ENCODE data around the gene UBXN4.

UBXN4 gene

GRCh38 chr2:135825131-135825530, 83.5 kb downstream of the UBXN4 start:
- TF ChIP-seq FOXP2 (optimal IDR thresholded peaks at IDR 0.05; ENCODE audit: borderline replicate concordance, extremely low read depth, extremely low read length, insufficient read depth) = no peak

DNA sequence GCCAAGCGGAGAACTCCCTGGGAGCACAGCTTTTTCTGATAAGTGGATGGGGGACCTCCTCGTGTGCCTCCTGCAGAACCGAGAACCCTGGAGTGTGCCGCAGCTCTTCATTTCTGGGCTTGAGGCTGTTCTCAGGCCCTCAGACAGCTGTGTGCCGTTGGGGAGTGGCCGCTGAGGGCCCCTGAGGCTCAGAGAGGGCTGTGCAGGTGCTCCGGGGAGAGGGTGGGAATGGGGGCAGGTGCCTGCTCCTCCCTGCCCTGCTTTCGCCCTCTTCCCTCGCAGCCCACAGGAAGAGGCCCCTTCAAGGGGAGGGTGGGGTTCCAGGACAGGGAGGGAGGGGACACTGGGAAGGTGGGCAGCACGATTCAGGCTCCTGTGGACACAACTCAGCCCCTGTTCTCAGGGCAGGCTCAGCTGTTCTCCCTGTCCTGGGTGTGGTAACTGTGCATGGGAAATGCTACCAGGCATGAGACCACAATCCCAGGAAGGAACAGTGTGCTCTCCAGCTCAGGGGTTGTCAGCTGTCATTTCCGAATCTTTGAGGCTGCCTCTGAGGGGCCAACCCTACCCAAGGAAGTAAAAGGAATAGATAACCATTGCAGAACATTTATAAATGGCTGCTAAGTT, 84.0 kb downstream of the UBXN4 start:
- TF ChIP-seq FOXP2 (optimal IDR thresholded peaks at IDR 0.05; ENCODE audit: borderline replicate concordance, extremely low read depth, extremely low read length, insufficient read depth) = no peak
- no peak for TF ChIP-seq REST (IDR thresholded peaks at IDR 0.05; ENCODE audit: insufficient read depth in 1 of 2, low read depth in 2 of 2, low read length in 2 of 2)

GRCh38 chr2:135826544-135826943, 84.9 kb downstream of the UBXN4 start:
- TF ChIP-seq REST (IDR thresholded peaks at IDR 0.05; ENCODE audit: insufficient read depth in 1 of 2, low read depth in 2 of 2, low read length in 2 of 2) (no peak), TAF1 (IDR thresholded peaks at IDR 0.05; ENCODE audit: borderline replicate concordance, insufficient read depth, low read length) (no peak), POLR2AphosphoS5 (IDR thresholded peaks at IDR 0.05; ENCODE audit: low read depth, low read length) (no peak), FOXP2 (optimal IDR thresholded peaks at IDR 0.05; ENCODE audit: borderline replicate concordance, extremely low read depth, extremely low read length, insufficient read depth) (no peak), SIN3A (IDR thresholded peaks at IDR 0.05; ENCODE audit: borderline replicate concordance, insufficient read depth, low read length) (no peak)

DNA sequence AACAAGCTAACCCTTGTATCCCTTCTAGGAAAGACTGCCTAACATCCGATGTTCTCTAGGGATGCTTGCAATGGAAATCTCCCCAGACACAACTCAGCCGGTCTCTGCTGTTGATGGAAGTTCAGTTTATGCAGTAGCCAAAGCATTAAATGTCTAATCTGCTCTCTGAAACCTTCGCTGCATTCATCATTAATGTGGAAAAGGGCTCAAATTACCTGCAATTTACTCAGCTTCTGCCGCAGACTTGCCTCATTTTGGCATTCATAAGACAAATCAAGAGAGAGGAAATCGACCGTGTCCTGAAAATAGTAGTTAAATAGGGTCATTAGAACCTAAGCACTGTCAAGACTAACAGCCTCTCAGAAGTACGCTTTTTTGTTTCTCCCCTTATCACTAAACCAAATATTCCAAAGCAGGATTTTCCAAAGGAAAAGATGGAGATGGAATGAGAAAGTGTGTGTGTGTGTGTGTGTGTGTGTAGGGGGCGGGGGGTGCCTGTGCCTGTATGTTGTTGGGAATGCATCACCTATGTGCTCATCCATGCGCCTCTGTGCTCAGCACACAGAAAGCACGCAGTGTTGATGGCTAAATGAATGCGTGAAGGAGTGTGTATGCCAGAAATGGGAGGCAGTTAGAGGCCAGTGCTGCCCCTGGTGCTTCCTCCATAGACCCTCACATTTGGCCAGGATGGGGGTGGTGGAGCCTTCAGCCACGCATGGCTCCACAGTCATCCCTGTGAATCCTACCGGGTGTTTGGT, 87.9 kb downstream of the UBXN4 start:
- TF ChIP-seq POLR2AphosphoS5 (IDR thresholded peaks at IDR 0.05; ENCODE audit: low read depth, low read length) = no peak

DNA sequence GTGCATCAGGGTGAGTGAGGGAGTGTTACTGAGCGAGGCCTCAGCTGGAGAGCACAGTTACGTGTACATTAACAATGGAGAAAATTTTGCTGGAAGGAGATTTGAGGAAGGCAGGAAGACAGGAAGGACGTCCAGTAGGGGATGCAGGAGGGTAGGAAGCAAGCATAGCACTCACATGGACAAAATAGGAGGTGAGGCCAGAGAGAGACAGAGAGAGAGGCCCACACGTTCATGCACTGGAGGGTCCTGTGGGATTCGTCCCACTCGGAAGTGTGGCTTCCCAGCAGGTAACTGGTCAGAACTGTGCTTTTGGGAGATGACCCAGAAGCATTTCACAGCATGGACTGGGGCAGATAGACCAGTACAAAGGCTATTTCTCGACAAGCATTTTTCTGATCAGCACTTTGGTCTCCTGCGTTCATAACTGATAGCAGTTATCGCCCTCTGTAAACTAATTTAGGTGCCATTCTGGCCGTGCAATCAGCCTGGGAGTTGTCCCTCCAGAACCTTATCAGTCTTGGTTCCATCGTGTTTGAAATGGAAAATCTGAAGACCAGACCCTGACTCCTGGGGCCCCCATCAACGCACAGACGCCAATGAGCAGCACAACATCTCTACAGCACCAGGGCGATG, 89.6 kb downstream of the UBXN4 start:
- no peak for TF ChIP-seq TAF1 (IDR thresholded peaks at IDR 0.05; ENCODE audit: borderline replicate concordance, insufficient read depth, low read length)
- no peak for TF ChIP-seq REST (IDR thresholded peaks at IDR 0.05; ENCODE audit: insufficient read depth in 1 of 2, low read depth in 2 of 2, low read length in 2 of 2)
- no peak for TF ChIP-seq POLR2AphosphoS5 (IDR thresholded peaks at IDR 0.05; ENCODE audit: low read depth, low read length)
- no peak for TF ChIP-seq SIN3A (IDR thresholded peaks at IDR 0.05; ENCODE audit: borderline replicate concordance, insufficient read depth, low read length)
- no peak for TF ChIP-seq FOXP2 (optimal IDR thresholded peaks at IDR 0.05; ENCODE audit: borderline replicate concordance, extremely low read depth, extremely low read length, insufficient read depth)

GRCh38 chr2:135832891-135833290, 91.2 kb downstream of the UBXN4 start:
- TF ChIP-seq FOXP2 (optimal IDR thresholded peaks at IDR 0.05; ENCODE audit: borderline replicate concordance, extremely low read depth, extremely low read length, insufficient read depth) = no peak
- TF ChIP-seq REST (IDR thresholded peaks at IDR 0.05; ENCODE audit: insufficient read depth in 1 of 2, low read depth in 2 of 2, low read length in 2 of 2) = no peak
- TF ChIP-seq SIN3A (IDR thresholded peaks at IDR 0.05; ENCODE audit: borderline replicate concordance, insufficient read depth, low read length) = no peak
- no peak for TF ChIP-seq TAF1 (IDR thresholded peaks at IDR 0.05; ENCODE audit: borderline replicate concordance, insufficient read depth, low read length)
- no peak for TF ChIP-seq POLR2AphosphoS5 (IDR thresholded peaks at IDR 0.05; ENCODE audit: low read depth, low read length)
